ENCODE data around the gene IGDCC3.

DNA sequence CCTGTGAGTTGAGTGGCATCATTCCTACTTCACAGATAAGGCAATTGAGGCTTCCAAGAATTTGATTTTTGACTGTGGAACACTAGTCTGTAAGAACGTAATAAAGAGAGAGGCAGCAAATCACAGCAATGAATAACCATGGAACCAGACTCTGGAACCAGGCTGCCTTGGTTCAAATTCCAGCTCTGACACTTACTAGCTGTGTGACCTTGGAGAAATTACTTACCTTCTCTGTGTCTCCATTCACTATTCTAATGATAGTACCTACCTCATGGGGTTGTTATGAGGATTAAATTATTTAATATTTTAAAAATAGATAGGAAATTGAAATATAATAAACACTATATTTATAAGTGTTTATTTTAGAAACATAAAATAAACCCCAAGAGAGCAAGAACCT is 12.6 kb upstream of the IGDCC3 start:
- TF ChIP-seq POLR2A (IDR thresholded peaks at IDR 0.05; ENCODE audit: low read length) (no peak), GATA1 (IDR thresholded peaks at IDR 0.05; ENCODE audit: low read depth, low read length) (no peak)

All from erythroblast (primary cell).